M059J (cell line): ENCODE results near the gene SLC4A7. TPM values are rescaled to one million over a fixed set of nuclear protein-coding genes. Genes with fewer than 3 reads are reported as not detected.
"Not testable (repeated sequence)": the region's sequence is repeated elsewhere in the genome, so short reads cannot be mapped to it uniquely, and the experiment has no call there.

Experiments used
- DNase-seq: peaks from one replicate; pipeline ENCODE4 v3.0.0-alpha.2; 2012; ENCODE audit warnings: low read depth
- total RNA-seq: library from RNA; depleted of rRNA; stranded (reverse); fragments of >200 nt; shearing (Covaris generic); gene quantifications from 2 replicates; pipeline ENCODE4 v1.2.3, GENCODE V29; 2014; rRNA removed

Gene SLC4A7
- total RNA-seq, result 31.4 and 50.1 TPM in 2 replicates

GRCh38 chr3:27484015-27484844 is at the start of gene SLC4A7:
SLC4A7 (minus strand) TSS chr3:27484384; CDS start chr3:27484126, 258 bp downstream.
- peak; percentile 89 for DNase-seq

- no peak for DNase-seq
Observed at GRCh38 chr3:27533261-27533607, 49.0 kb upstream of the SLC4A7 start.

- no peak for DNase-seq
Observed at GRCh38 chr3:27532426-27533260, 48.5 kb upstream of the SLC4A7 start.

- not testable (repeated sequence) for DNase-seq
Observed at GRCh38 chr3:27531193-27531751, 47.1 kb upstream of the SLC4A7 start.

GRCh38 chr3:27528791-27529190 is 44.6 kb upstream of the SLC4A7 start:
- no peak for DNase-seq

GRCh38 chr3:27526614-27527315 is 42.6 kb upstream of the SLC4A7 start:
- no peak for DNase-seq

- DNase-seq, result no peak
Observed at GRCh38 chr3:27521872-27522265, 37.7 kb upstream of the SLC4A7 start.

- peak; percentile 90 for DNase-seq
Observed at GRCh38 chr3:27521179-27521871, 37.1 kb upstream of the SLC4A7 start.

- DNase-seq, result no peak
Observed at GRCh38 chr3:27511724-27512422, 27.7 kb upstream of the SLC4A7 start.

GRCh38 chr3:27509376-27509775 is 25.2 kb upstream of the SLC4A7 start:
- no peak for DNase-seq

GRCh38 chr3:27508424-27508823 is 24.2 kb upstream of the SLC4A7 start:
- DNase-seq, result no peak

- DNase-seq, result peak; percentile 65
Observed at GRCh38 chr3:27507515-27508266, 23.5 kb upstream of the SLC4A7 start.

- DNase-seq, result no peak
Observed at GRCh38 chr3:27507111-27507510, 22.9 kb upstream of the SLC4A7 start.

GRCh38 chr3:27504749-27505148 is 20.6 kb upstream of the SLC4A7 start:
- DNase-seq, result peak; percentile 67

GRCh38 chr3:27503526-27503925 is 19.3 kb upstream of the SLC4A7 start:
- DNase-seq, result peak; percentile 91

GRCh38 chr3:27501759-27502158 is 17.6 kb upstream of the SLC4A7 start:
- DNase-seq, result no peak

GRCh38 chr3:27500986-27501385 is 16.8 kb upstream of the SLC4A7 start:
- DNase-seq, result no peak

GRCh38 chr3:27500035-27500434 is 15.9 kb upstream of the SLC4A7 start:
- DNase-seq, result no peak

GRCh38 chr3:27494784-27495183 is 10.6 kb upstream of the SLC4A7 start:
- DNase-seq, result no peak

- no peak for DNase-seq
Observed at GRCh38 chr3:27488821-27489220, 4.6 kb upstream of the SLC4A7 start.
